Measurements from ENCODE around the gene ITGAV.

DNA sequence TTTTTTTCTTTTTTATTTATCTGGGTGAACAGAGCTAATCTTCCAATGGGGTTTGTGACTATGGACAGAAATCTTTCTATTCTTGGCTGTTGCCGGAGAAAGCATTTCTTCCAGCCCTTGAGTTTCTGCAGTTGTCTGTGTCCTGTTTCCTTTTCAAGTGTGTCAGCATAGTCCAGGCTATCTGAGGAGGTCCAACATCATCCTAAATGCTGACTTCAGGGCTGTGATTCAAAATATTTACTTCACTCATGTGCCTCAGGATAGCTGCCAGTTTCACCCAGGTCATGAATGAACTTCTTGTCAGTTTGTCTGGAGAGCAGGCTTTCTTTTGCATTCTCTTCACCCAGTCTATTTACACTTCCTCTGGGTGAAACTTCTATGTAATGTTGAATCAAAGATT lies 27.9 kb downstream of the ITGAV start:
- no peak for TF ChIP-seq POLR2AphosphoS5 (IDR thresholded peaks at IDR 0.05; ENCODE audit: low read depth, low read length)
- TF ChIP-seq TAF1 (IDR thresholded peaks at IDR 0.05; ENCODE audit: borderline replicate concordance, low read depth, low read length), result no peak
